Natural killer cell (primary cell): ENCODE data around the gene FAAP100. TPM values are rescaled to one million over a fixed set of nuclear protein-coding genes. Genes with fewer than 3 reads are reported as not detected.

Experiments
- ATAC-seq, 3 donors: fragments of 150-1000 bp in 2 of 3; fragments of 200-7000 bp in 1 of 3; cut with Tn5 transposase; 1 replicate in 1 of 3; 2 replicates in 2 of 3; pipeline ENCODE4 v1.10.0; 2021; ENCODE audit warnings: mild to moderate bottlenecking in 2 of 3, moderate library complexity in 2 of 3
- DNase-seq, 2 donors: peaks; one replicate each; pipeline versions ENCODE4 v3.0.0 to v3.0.0-alpha.2; 2013 to 2021; ENCODE audit warnings: mixed read lengths in 1 of 2
- H3K27ac ChIP-seq: one replicate; pipeline ENCODE4 v1.5.1; 2013; ENCODE audit warnings: mild to moderate bottlenecking, low read length
- H3K27me3 ChIP-seq: one replicate; pipeline ENCODE4 v1.6.1; 2013; ENCODE audit warnings: low read length; ENCODE audit not compliant: control insufficient read depth, insufficient read depth
- H3K36me3 ChIP-seq: one replicate; pipeline ENCODE4 v1.6.1; 2013; ENCODE audit warnings: low read length; ENCODE audit not compliant: control insufficient read depth, insufficient read depth
- H3K4me1 ChIP-seq: one replicate; pipeline ENCODE4 v1.6.1; 2013; ENCODE audit warnings: low read length; ENCODE audit not compliant: control insufficient read depth, insufficient read depth
- H3K4me3 ChIP-seq: one replicate; pipeline ENCODE4 v1.5.1; 2013; ENCODE audit warnings: low read length
- H3K9me3 ChIP-seq: one replicate; pipeline ENCODE4 v1.6.1; 2013; ENCODE audit warnings: low read length; ENCODE audit not compliant: control insufficient read depth, insufficient read depth
- H3K27ac Mint-ChIP-seq, 2 donors: one replicate each; pipeline ENCODE4 v1.8.0; 2022; ENCODE audit warnings: mild to moderate bottlenecking in 2 of 2, mixed read lengths in 2 of 2, moderate library complexity in 1 of 2
- H3K27me3 Mint-ChIP-seq, 2 donors: one replicate each; pipeline ENCODE4 v1.8.0; 2022; ENCODE audit warnings: low read depth in 2 of 2, mixed read lengths in 2 of 2
- H3K36me3 Mint-ChIP-seq: one replicate; pipeline ENCODE4 v1.8.0; 2022; ENCODE audit warnings: mixed read lengths
- H3K4me1 Mint-ChIP-seq, 2 donors: one replicate each; pipeline ENCODE4 v1.8.0; 2022; ENCODE audit warnings: mixed read lengths in 2 of 2
- H3K4me3 Mint-ChIP-seq: one replicate; pipeline ENCODE4 v1.8.0; 2022; ENCODE audit warnings: mild to moderate bottlenecking, moderate library complexity, mixed read lengths
- H3K9me3 Mint-ChIP-seq, 2 donors: one replicate each; pipeline ENCODE4 v1.8.0; 2022; ENCODE audit warnings: mixed read lengths in 2 of 2
- CTCF ChIP-seq: fragments of 200-600 bp; IDR thresholded peaks from one replicate; pipeline ENCODE4 v1.8.0; 2022; ENCODE audit warnings: antibody characterized with exemption
- WGBS: methylation state at CpG from one replicate; pipeline ENCODE4 v1.1.7; 2013; ENCODE audit warnings: missing lambda C conversion rate; ENCODE audit not compliant: insufficient coverage; 5-methylcytosine and 5-hydroxymethylcytosine counted together
- intact Hi-C: fragments of 100-400 bp; cut with micrococcal nuclease; formaldehyde crosslinking; loops from one replicate; pipeline ENCODE4 v1.14.2; 2022
- total RNA-seq, 4 donors: library from RNA; stranded (reverse); fragments of 120-200 nt in 1 of 4; gene quantifications; one replicate each; pipeline versions ENCODE4 v1.2.3 to v1.2.4, GENCODE V29; 2013 to 2022

FAAP100 gene
- total RNA-seq, 3 donors from 2014 or later (not counting 1 experiment from before 2014, with no cell fraction given), result 31.8 to 34.5 (median 33.1) TPM

- H3K9me3 ChIP-seq, result no peaks in the 10 kb centered on the region
- no peak for ATAC-seq
- WGBS, result 88% methylated on average over 12 of the region's 12 CpGs
- H3K4me3 ChIP-seq, result no peak overlapping the region
- no peak for TF ChIP-seq CTCF
- H3K36me3 Mint-ChIP-seq, result no peaks in the 10 kb centered on the region
- no peaks in the 10 kb centered on the region for H3K4me1 ChIP-seq
- no peaks in the 10 kb centered on the region for H3K4me1 Mint-ChIP-seq
- no peak for DNase-seq
- no peaks in the 10 kb centered on the region for H3K27me3 ChIP-seq
- H3K4me3 Mint-ChIP-seq, result no peak overlapping the region
- H3K36me3 ChIP-seq, result no peaks in the 10 kb centered on the region
- no peak overlapping the region for H3K27ac ChIP-seq
- H3K9me3 Mint-ChIP-seq, result no peaks in the 10 kb centered on the region
- intact Hi-C loops, result no loop called here
- no peak overlapping the region for H3K27ac Mint-ChIP-seq
- peaks cover 0 to 1% of the 10 kb centered on the region in 2 donors for H3K27me3 Mint-ChIP-seq
These were observed 52.6 kb downstream of the FAAP100 start for GRCh38 chr17:81499601-81499970.

GRCh38 chr17:81498953-81499600 lies 53.1 kb downstream of the FAAP100 start:
- DNase-seq (no peak), ATAC-seq (no peak)
- no peak overlapping the region for H3K27ac ChIP-seq
- Mint-ChIP-seq H3K27me3 (peaks cover 0 to 4% of the 10 kb centered on the region in 2 donors), H3K9me3 (no peaks in the 10 kb centered on the region), H3K4me1 (no peaks in the 10 kb centered on the region), H3K4me3 (no peak overlapping the region), H3K27ac (no peak overlapping the region), H3K36me3 (no peaks in the 10 kb centered on the region)
- H3K9me3 ChIP-seq, result no peaks in the 10 kb centered on the region
- H3K4me1 ChIP-seq, result no peaks in the 10 kb centered on the region
- WGBS, result 70% methylated on average over 64 of the region's 64 CpGs
- no peak overlapping the region for H3K4me3 ChIP-seq
- intact Hi-C loops, result no loop called here
- no peaks in the 10 kb centered on the region for H3K27me3 ChIP-seq
- no peaks in the 10 kb centered on the region for H3K36me3 ChIP-seq
- TF ChIP-seq CTCF, result no peak

GRCh38 chr17:81494626-81495377 lies 57.4 kb downstream of the FAAP100 start:
- intact Hi-C loops, result no loop called here
- Mint-ChIP-seq H3K4me1 (no peaks in the 10 kb centered on the region), H3K36me3 (no peaks in the 10 kb centered on the region), H3K9me3 (no peaks in the 10 kb centered on the region), H3K27me3 (peaks cover 0 to 4% of the 10 kb centered on the region in 2 donors), H3K4me3 (no peak overlapping the region), H3K27ac (no peak overlapping the region)
- H3K4me1 ChIP-seq, result no peaks in the 10 kb centered on the region
- H3K27me3 ChIP-seq, result peaks cover 2% of the 10 kb centered on the region
- H3K27ac ChIP-seq, result no peak overlapping the region
- no peaks in the 10 kb centered on the region for H3K9me3 ChIP-seq
- 72% methylated on average over 8 of the region's 8 CpGs for WGBS
- ATAC-seq, result no peak
- H3K36me3 ChIP-seq, result no peaks in the 10 kb centered on the region
- no peak for TF ChIP-seq CTCF
- no peak for DNase-seq
- H3K4me3 ChIP-seq, result no peak overlapping the region
